ENCODE data around the gene LRMDA. TPM values are rescaled to one million over a fixed set of nuclear protein-coding genes. Genes with fewer than 3 reads are reported as not detected.

LRMDA gene
- total RNA-seq, 1 donor from 2014 or later = 1.8 TPM

- ATAC-seq = no peak
Measured at GRCh38 chr10:75476985-75477384, 45.6 kb downstream of the LRMDA start.

GRCh38 chr10:75477680-75478079 lies 46.3 kb downstream of the LRMDA start:
- no peak for ATAC-seq

GRCh38 chr10:75480374-75480773 lies 49.0 kb downstream of the LRMDA start:
- no peak for ATAC-seq

GRCh38 chr10:75483188-75483587 lies 51.8 kb downstream of the LRMDA start:
- no peak for ATAC-seq

GRCh38 chr10:75484717-75485116 lies 53.3 kb downstream of the LRMDA start:
- ATAC-seq = no peak

- no peak for ATAC-seq
Measured at GRCh38 chr10:75486591-75486990, 55.2 kb downstream of the LRMDA start.

GRCh38 chr10:75487087-75487754 lies 55.8 kb downstream of the LRMDA start:
- ATAC-seq = no peak

GRCh38 chr10:75487755-75488125 lies 56.3 kb downstream of the LRMDA start:
- no peak for ATAC-seq

- ATAC-seq = no peak
Measured at GRCh38 chr10:75492173-75492925, 60.9 kb downstream of the LRMDA start.

GRCh38 chr10:75493464-75493863 lies 62.0 kb downstream of the LRMDA start:
- no peak for ATAC-seq

GRCh38 chr10:75495434-75496190 lies 64.2 kb downstream of the LRMDA start:
- ATAC-seq = no peak

- no peak for ATAC-seq
Measured at GRCh38 chr10:75496191-75496567, 64.8 kb downstream of the LRMDA start.

- peak; percentile 92 for ATAC-seq
Measured at GRCh38 chr10:75497997-75498883, 66.8 kb downstream of the LRMDA start.

GRCh38 chr10:75498884-75499350 lies 67.5 kb downstream of the LRMDA start:
- ATAC-seq = peak; percentile 11

GRCh38 chr10:75499556-75500160 lies 68.2 kb downstream of the LRMDA start:
- no peak for ATAC-seq

GRCh38 chr10:75502389-75502788 lies 71.0 kb downstream of the LRMDA start:
- no peak for ATAC-seq

- ATAC-seq = no peak
Measured at GRCh38 chr10:75502838-75503237, 71.4 kb downstream of the LRMDA start.

GRCh38 chr10:75505293-75505692 lies 73.9 kb downstream of the LRMDA start:
- ATAC-seq = no peak

GRCh38 chr10:75505840-75506506 lies 74.5 kb downstream of the LRMDA start:
- ATAC-seq = no peak

GRCh38 chr10:75506930-75507329 lies 75.5 kb downstream of the LRMDA start:
- ATAC-seq = no peak

GRCh38 chr10:75507469-75507868 lies 76.0 kb downstream of the LRMDA start:
- no peak for ATAC-seq

All from esophagus mucosa (tissue), 1 donor.